ENCODE measurements around the gene PLCD4.

The PLCD4 gene

DNA sequence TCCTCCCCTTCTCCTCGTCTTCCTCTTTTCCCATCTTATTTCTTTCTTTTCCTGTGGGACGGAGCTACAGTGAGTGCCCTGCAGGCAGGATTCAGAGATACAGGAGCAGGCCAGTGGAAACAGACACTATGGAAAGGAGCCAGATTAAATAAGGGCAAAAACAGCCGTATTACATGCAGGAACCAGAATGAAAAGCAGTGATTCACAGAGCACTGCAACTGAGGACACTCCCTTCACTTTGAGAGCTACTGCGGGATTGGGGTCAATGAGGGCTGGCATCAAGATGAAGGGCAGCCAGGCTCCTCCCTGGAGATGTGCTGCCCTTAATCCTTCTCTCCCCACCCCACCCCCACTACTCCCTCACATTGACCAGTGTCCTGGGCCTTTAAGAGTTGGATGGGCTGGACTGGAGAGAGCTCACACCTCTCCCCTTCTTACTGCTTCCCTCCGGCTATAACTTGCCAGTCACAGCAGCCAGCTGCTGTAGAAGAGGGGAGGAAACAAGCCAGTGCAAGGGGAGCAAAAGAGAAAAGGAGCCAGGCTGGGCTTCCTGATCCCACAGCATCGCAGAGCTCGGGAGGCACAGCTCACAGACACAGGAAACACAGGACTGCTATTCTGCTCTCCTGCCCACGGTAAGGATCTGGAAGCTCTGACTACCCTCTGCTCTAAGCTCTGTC lies at the start of gene PLCD4:
Gene PLCD4, plus strand, starts transcription at position 464 of the 680 bp plus-strand sequence. CDS start 7,841 bp downstream, outside the sequence.
- H3K4me3 ChIP-seq (ENCODE audit: low read length), result peak within 1 kb of the TSS; percentile 33

DNA sequence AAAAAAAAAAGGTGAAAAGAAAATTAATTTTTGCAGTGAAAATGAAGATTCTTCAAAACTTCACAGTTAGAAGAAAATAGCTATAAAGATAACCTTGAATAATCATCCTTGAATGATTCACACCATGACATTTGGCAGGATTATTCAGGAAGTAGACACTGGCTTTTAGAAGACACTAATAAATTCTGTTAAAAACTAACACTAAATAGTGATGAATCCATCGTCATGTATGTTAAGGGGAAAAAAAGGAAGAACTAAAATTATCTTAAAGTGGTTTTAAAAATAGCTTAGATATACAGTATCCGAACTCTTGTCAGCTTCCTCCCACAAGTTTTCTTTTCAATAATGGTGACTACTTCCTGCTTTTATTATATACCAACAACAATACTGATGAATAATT lies 49.8 kb upstream of the PLCD4 start:
- DNase-seq (ENCODE audit: low read depth), result no peak
- no peak overlapping the region for H3K4me3 ChIP-seq (ENCODE audit: low read length)
- TF ChIP-seq CTCF (conservative IDR thresholded peaks at IDR 0.05; ENCODE audit: low read length), result no peak

More for the DNA sequence above, at the start of gene PLCD4:
- peak; percentile 64 for DNase-seq (ENCODE audit: low read depth)
- peak; percentile 27; the same call in 1 of the 2 replicates for TF ChIP-seq CTCF (conservative IDR thresholded peaks at IDR 0.05; ENCODE audit: low read length)

GRCh38 chr2:218558986-218559385 lies 48.7 kb upstream of the PLCD4 start:
- H3K4me3 ChIP-seq (ENCODE audit: low read length), result no peak overlapping the region
- no peak for TF ChIP-seq CTCF (conservative IDR thresholded peaks at IDR 0.05; ENCODE audit: low read length)
- no peak for DNase-seq (ENCODE audit: low read depth)

DNA sequence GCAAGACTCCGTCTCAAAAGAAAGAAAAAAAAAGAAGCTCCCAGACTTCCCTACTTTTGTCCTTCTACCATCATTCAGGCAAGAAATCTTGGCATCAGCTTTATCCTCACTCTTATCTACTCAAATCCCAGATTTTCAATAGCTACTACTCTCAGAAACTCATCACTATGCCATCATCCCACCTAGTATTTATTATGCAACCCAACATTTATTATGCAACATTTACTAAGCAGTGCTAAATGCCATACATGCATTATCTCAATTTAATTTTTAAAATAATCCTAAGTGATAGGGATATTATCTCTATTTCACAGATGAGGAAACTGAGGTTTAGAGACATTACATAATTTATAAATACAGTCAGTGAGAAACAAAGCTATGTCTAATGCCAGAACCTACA lies 43.6 kb upstream of the PLCD4 start:
- no peak for DNase-seq (ENCODE audit: low read depth)
- no peak overlapping the region for H3K4me3 ChIP-seq (ENCODE audit: low read length)
- no peak for TF ChIP-seq CTCF (conservative IDR thresholded peaks at IDR 0.05; ENCODE audit: low read length)

DNA sequence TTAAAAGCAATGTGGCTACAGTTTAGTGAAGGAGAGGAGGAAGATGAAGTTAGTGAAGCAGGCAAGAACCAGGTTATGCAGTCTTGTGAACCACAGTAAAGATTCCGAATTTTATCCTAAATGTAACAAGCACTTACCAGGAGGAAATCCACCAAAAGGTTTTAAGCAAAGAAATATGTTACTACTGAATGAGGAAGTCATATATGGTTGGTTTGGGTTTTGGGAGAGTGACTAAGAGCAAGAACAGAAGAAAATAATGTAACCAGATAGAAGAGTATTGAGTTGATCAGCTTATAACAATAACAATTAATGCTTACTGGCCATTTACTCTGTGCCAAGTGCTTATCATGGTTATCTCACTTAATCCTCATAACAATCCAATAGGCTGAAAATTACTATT lies 41.4 kb upstream of the PLCD4 start:
- no peak overlapping the region for H3K4me3 ChIP-seq (ENCODE audit: low read length)
- DNase-seq (ENCODE audit: low read depth), result no peak
- TF ChIP-seq CTCF (conservative IDR thresholded peaks at IDR 0.05; ENCODE audit: low read length), result no peak

DNA sequence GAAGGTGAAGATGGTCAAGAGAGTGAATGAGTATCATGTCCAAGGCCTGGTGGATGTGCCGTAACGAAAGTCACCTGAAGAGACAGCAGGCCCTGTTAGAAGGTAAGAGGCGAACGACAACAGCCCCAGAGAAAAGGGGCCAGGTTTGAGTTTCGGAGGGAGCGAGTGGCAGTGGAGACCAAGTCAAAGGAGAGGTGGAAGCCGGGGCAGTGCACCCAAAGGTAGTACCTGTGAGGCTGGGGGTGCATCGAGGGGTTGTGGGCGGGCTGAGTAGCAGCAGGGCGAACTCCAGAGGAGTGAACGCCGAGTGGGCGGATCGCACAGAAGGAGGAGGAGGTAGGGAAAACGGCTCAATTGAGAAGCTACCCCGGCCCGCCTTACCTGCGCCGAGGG lies 39.9 kb upstream of the PLCD4 start:
- no peak for TF ChIP-seq CTCF (conservative IDR thresholded peaks at IDR 0.05; ENCODE audit: low read length)
- no peak for DNase-seq (ENCODE audit: low read depth)
- H3K4me3 ChIP-seq (ENCODE audit: low read length), result peak overlapping the region; percentile 82
